ENCODE data around the gene PRR30. TPM values are rescaled to one million over a fixed set of nuclear protein-coding genes. Genes with fewer than 3 reads are reported as not detected.
A peak's percentile ranks its signal among the peaks of the same experiment; 100 is the strongest.

The PRR30 gene
- total RNA-seq, 2 donors from 2014 or later, result not detected

GRCh38 chr2:27137322-27137935 lies 1.8 kb downstream of the PRR30 start:
- ATAC-seq (no peak), DNase-seq (ENCODE audit: low spot score in 2 of 2) (no peak)
- Mint-ChIP-seq H3K9me3 (no peaks in the 10 kb centered on the region), H3K27ac (no peak overlapping the region), H3K36me3 (peaks cover 14 to 16% of the 10 kb centered on the region in 2 donors)

GRCh38 chr2:27136751-27137150 lies 2.5 kb downstream of the PRR30 start:
- ATAC-seq (no peak), DNase-seq (ENCODE audit: low spot score in 2 of 2) (no peak)
- Mint-ChIP-seq H3K36me3 (peaks cover 14 to 16% of the 10 kb centered on the region in 2 donors), H3K27ac (no peak overlapping the region), H3K9me3 (no peaks in the 10 kb centered on the region)

DNA sequence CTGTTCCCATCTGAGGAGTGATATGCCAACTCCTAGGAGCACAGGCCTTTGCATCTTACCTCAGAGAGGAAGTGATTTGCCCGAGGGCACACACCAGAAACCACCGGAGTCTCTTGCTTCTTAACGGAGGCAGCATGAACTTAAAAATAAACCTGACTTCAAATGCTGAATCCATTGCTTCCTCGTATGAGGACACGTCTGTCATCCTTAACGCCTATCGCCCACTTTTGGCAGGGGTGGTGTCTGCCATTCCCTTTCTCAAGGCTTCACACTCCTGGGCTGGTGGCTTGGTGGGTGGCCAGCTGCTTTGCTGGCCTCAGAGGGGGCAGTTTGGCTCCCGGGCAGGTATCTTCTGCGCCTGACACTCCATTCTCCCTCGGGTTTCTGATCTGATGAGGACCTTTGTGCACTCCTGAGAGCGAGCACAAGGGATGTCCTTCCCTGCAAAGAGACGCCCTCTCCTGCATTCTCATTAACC lies 3.7 kb downstream of the PRR30 start:
- Mint-ChIP-seq H3K9me3 (no peaks in the 10 kb centered on the region), H3K36me3 (peaks cover 14 to 16% of the 10 kb centered on the region in 2 donors), H3K27ac (peak overlapping the region; percentile 82 to 91)
- ATAC-seq (no peak), DNase-seq (ENCODE audit: low spot score in 2 of 2) (no peak)

DNA sequence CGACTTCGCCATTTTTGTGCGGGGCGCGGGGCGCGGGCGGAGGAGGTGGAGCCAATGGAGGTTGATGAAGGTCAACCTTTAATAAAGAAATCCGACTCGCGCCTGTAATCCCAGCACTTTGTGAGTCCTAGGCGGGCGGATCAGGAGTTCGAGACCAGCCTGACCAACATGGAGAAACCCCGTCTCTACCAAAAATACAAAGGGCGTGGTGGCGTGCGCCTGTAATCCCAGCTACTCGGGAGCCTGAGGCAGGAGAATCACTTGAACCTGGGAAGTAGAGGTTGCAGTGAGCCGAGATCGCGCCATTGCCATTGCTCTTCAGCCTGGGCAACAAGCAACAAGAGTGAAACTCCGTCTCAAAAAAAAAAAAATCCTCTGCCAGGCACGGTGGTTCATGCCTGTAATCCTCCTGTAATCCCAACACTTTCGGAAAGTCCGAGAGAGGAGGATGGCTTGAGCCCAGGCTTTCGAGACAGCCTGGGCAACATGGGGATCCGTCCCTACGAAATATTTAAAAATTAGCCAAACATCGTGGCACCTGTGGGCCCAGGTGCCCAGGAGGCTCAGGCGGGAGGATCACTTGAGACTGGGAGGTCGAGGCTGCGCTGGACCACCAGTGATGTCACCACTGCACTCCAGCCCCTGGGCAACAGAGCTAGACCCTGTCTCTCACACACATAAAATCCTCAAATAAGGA lies 4.3 kb downstream of the PRR30 start:
- DNase-seq (ENCODE audit: low spot score in 2 of 2) (no peak), ATAC-seq (no peak)
- Mint-ChIP-seq H3K27ac (peak overlapping the region; percentile 82 to 91), H3K9me3 (no peaks in the 10 kb centered on the region), H3K36me3 (peaks cover 14 to 16% of the 10 kb centered on the region in 2 donors)

- H3K27ac Mint-ChIP-seq, result peak within 1 kb of the TSS; percentile 91 to 98
- peaks cover 14 to 16% of the 10 kb centered on the region in 2 donors for H3K36me3 Mint-ChIP-seq
- ATAC-seq, result peak; percentile 96 to 97
- no peaks in the 10 kb centered on the region for H3K9me3 Mint-ChIP-seq
- peak; percentile 99 to 100 for DNase-seq (ENCODE audit: low spot score in 2 of 2)
Measured at GRCh38 chr2:27133905-27134780, 5.1 kb downstream of the PRR30 start, which contains the start of gene PREB. Gene PREB, minus strand, starts transcription at chr2:27134636. Its CDS starts 215 bp downstream, at chr2:27134421.

- DNase-seq (ENCODE audit: low spot score in 2 of 2), result peak in 1 of 2 donors; percentile 30
- Mint-ChIP-seq H3K27ac (peak overlapping the region; percentile 91), H3K36me3 (peaks cover 14 to 16% of the 10 kb centered on the region in 2 donors), H3K9me3 (no peaks in the 10 kb centered on the region)
- no peak for ATAC-seq
Measured at GRCh38 chr2:27133195-27133875, 5.9 kb downstream of the PRR30 start.

DNA sequence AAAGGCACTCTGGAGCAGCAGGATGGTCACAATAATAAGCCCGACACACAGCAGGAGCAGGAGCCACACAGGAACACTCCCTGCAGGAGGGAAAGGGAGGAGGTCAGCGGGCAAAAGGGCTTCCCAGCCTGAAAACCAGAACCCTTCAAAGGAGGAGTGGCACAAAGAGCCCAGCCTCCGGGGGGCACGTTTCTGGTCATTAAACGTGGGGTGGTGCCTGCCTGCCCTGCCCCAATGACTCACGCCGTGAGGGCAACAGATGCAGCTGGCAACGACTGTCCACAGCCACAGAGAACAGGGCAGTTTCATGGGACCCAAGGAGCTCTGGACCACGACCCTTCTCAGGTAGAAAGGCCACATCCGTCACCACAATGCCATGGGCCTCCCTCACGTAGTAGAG lies 7.8 kb downstream of the PRR30 start:
- Mint-ChIP-seq H3K27ac (peak overlapping the region; percentile 16 to 78), H3K36me3 (peaks cover 14 to 16% of the 10 kb centered on the region in 2 donors), H3K9me3 (no peaks in the 10 kb centered on the region)
- ATAC-seq (no peak), DNase-seq (ENCODE audit: low spot score in 2 of 2) (no peak)

- DNase-seq (ENCODE audit: low spot score in 2 of 2) (no peak), ATAC-seq (no peak)
- Mint-ChIP-seq H3K27ac (no peak overlapping the region), H3K36me3 (peaks cover 14 to 16% of the 10 kb centered on the region in 2 donors), H3K9me3 (no peaks in the 10 kb centered on the region)
Measured at GRCh38 chr2:27130396-27130795, 8.8 kb downstream of the PRR30 start.

DNA sequence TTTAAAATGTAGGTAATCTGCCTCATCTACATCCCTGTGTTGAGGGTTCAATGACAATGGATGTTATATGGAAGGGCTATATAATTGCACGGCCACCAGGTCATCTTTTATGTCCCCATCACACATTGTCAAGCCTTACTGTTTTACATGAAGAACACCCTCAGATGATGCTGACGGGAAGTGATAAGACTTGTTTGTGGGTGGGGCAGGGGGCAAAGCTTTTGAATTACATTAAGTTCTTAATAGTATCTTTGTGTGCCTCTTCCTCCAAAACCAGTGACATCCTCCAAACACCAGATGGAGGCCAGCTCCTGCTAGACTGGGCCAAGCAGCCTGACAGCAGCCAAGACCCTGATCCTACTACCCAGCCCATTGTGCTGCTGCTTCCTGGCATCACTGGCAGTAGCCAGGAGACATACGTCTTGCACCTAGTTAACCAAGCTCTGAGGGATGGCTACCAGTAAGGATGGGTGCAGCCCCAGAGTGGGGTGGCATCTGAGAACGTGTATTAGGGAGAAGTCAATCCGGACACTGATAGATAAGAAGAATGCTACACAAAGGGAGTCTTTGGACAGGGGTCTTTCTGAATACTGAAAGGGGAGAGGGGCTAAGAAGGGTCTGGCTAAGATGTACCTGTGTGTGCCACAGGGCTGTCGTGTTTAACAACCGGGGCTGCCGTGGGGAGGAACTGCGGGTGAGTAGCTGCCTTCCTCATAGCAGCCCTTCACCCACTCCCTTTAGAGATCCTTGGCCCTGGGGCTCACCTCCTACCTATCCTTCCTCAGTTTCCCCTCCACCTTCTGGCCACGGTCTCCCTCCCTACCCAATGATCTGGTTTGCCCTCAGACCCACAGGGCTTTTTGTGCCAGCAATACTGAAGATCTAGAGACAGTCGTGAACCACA lies 10.3 kb downstream of the PRR30 start:
- H3K27ac Mint-ChIP-seq, result peak overlapping the region in 1 of 2 donors; percentile 48
- no peaks in the 10 kb centered on the region for H3K9me3 Mint-ChIP-seq

DNA sequence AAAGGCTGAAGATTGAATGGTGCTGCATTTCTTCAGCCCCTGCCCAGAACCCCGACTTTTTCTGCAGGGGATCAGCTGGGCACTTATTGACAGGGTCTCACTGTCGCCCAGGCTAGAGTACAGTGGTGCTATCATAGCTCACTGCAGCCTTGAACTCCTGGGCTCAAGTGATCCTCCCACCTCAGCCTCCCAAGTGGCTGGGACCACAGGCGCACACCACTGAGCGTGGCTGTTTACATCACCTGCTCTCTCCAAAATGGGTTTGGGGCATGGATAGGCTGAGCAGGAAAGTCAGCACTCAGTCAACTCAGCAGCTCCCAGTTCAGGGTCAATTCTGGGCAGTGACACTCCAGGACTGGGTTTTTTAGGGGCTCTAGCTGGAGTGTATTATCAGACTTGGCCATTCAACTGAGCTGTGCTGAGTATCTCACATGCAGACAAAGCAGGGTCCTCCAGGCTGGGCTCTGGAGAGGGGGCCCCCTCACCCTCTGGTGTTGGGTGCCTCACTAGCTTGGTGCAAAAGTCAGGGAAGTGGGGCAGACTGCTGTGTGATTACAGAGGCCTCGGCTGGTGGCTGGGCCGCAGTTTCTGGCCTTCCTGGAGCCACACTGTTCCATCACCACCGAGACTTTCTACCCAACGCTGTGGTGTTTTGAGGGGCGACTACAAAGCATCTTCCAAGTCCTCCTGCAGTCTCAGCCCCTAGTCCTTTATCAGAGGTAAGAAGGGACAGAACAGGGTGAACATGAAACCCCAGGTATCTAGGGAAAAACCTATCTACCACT lies 11.1 kb downstream of the PRR30 start:
- ATAC-seq, result no peak
- no peak overlapping the region for H3K27ac Mint-ChIP-seq
- peaks cover 1 to 2% of the 10 kb centered on the region in 2 donors for H3K36me3 Mint-ChIP-seq
- no peak for DNase-seq (ENCODE audit: low spot score in 2 of 2)
- no peaks in the 10 kb centered on the region for H3K9me3 Mint-ChIP-seq

More for the DNA sequence above, 10.3 kb downstream of the PRR30 start:
- ATAC-seq (no peak), DNase-seq (ENCODE audit: low spot score in 2 of 2) (no peak)
- peaks cover 8 to 10% of the 10 kb centered on the region in 2 donors for H3K36me3 Mint-ChIP-seq

GRCh38 chr2:27126252-27126710 lies 12.9 kb downstream of the PRR30 start:
- no peak for ATAC-seq
- Mint-ChIP-seq H3K9me3 (no peaks in the 10 kb centered on the region), H3K36me3 (no peaks in the 10 kb centered on the region), H3K27ac (no peak overlapping the region)
- DNase-seq (ENCODE audit: low spot score in 2 of 2), result no peak

- no peaks in the 10 kb centered on the region for H3K36me3 Mint-ChIP-seq
- no peak overlapping the region for H3K27ac Mint-ChIP-seq
- H3K9me3 Mint-ChIP-seq, result no peaks in the 10 kb centered on the region
- ATAC-seq (no peak), DNase-seq (ENCODE audit: low spot score in 2 of 2) (no peak)
Measured at GRCh38 chr2:27125104-27125503, 14.1 kb downstream of the PRR30 start.

DNA sequence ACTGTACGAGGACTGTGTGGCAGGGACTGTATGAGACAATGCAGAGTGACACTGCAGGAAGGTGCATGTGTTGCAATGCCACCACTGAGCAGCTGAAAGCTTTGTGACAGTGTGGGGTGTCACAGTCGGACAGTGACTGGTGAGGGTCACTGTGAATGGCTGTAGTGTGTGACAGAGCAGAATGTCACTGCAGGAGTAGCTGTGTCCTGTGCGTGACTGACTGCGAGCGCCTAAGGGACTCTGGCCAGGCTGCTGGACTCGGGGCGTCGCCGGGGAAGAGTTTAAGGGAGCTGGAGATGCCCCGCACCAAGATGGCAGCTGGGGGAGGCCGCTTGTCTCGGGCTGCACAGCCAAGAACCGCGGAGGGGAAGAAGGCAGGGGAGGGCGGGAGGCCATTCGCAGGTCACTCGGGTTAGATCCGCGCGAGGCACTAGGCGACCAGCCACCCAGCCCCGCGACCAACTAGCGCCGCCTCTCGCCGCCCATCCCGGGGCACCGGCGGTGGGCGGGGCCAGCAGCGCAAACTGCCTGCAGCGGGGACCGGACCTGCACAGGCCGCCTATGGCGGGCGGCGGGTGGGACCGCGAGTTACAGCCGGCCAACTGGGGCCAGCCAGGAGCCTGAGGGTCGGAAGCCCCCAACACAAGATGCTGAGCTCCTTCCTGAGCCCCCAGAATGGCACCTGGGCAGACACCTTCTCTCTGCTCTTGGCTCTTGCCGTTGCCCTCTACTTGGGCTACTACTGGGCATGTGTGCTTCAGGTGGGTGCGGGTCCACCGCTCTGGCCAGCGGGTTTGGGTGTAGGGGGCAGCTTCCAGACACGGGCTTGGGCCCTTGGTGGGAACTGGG lies 15.7 kb downstream of the PRR30 start, which contains the start of gene ABHD1:
ABHD1 (plus strand) TSS at position 514 of the 849 bp plus-strand sequence; CDS start at position 648, 134 bp downstream.
- Mint-ChIP-seq H3K27ac (peak within 1 kb of the TSS; percentile 30 to 51), H3K36me3 (peaks cover 0 to 6% of the 10 kb centered on the region in 2 donors), H3K9me3 (no peaks in the 10 kb centered on the region)
- DNase-seq (ENCODE audit: low spot score in 2 of 2) (peak in 1 of 2 donors; percentile 67), ATAC-seq (peak; percentile 86 to 87)

DNA sequence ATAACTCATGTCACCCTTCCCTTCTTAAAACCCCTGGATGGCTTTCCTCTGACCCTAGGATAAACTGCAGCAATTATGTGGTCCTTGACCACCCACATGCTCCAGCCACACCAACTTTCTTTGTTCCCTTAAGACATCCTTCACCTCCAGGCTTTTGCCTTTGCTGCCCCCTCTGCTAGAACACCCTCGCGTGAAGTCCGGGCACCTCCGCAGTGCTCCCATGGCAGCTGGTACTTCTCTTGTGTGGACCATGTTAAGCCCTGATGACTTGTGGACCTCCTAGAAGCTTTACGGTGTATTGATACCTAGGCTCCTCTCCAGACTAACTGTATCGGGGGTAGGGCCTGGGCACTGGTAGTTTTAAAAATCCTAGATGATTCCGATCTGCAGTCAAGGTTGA lies 16.4 kb downstream of the PRR30 start:
- ATAC-seq (no peak), DNase-seq (ENCODE audit: low spot score in 2 of 2) (no peak)
- Mint-ChIP-seq H3K9me3 (no peaks in the 10 kb centered on the region), H3K36me3 (peaks cover 4 to 6% of the 10 kb centered on the region in 2 donors), H3K27ac (peak overlapping the region in 1 of 2 donors; percentile 35)

Measured in activated naive CD4-positive, alpha-beta T cell treated with anti-CD3 and anti-CD28 coated beads, Interleukin-2, amount 50 U/mL, for 72 hours (primary cell).